ENCODE results near the gene AP1B1. TPM values are rescaled to one million over a fixed set of nuclear protein-coding genes. Genes with fewer than 3 reads are reported as not detected.

Gene AP1B1
- total and polyA plus RNA-seq, 2 experiments from 2014 or later, result 67.4 to 68.2 TPM

GRCh38 chr22:29341056-29341848 lies 47.1 kb downstream of the AP1B1 start:
- peaks cover 30% of the 10 kb centered on the region for H3K4me1 ChIP-seq (ENCODE audit: low read depth)
- no peaks in the 10 kb centered on the region for H3K27me3 ChIP-seq
- no peak for DNase-seq (ENCODE audit: low read depth in 1 of 2, low spot score in 1 of 2)
- no peak overlapping the region for H3K4me3 ChIP-seq
- H3K9me3 ChIP-seq (ENCODE audit: low read depth), result no peaks in the 10 kb centered on the region
- H3K36me3 ChIP-seq, result peaks cover 32% of the 10 kb centered on the region
- H3K27ac ChIP-seq, result peak overlapping the region; percentile 48
- TF ChIP-seq CTCF (IDR thresholded peaks at IDR 0.05; ENCODE audit: low read depth, low read length), result no peak

- no peak overlapping the region for H3K27ac ChIP-seq
- no peaks in the 10 kb centered on the region for H3K27me3 ChIP-seq
- H3K36me3 ChIP-seq, result peaks cover 30% of the 10 kb centered on the region
- no peak for TF ChIP-seq CTCF (IDR thresholded peaks at IDR 0.05; ENCODE audit: low read depth, low read length)
- no peak overlapping the region for H3K4me3 ChIP-seq
- no peak for DNase-seq (ENCODE audit: low read depth in 1 of 2, low spot score in 1 of 2)
- H3K4me1 ChIP-seq (ENCODE audit: low read depth), result peaks cover 30% of the 10 kb centered on the region
- no peaks in the 10 kb centered on the region for H3K9me3 ChIP-seq (ENCODE audit: low read depth)
These were observed 47.8 kb downstream of the AP1B1 start for GRCh38 chr22:29340566-29340965.

- H3K9me3 ChIP-seq (ENCODE audit: low read depth), result no peaks in the 10 kb centered on the region
- H3K27ac ChIP-seq, result no peak overlapping the region
- H3K36me3 ChIP-seq, result peaks cover 29% of the 10 kb centered on the region
- no peak for DNase-seq (ENCODE audit: low read depth in 1 of 2, low spot score in 1 of 2)
- peaks cover 30% of the 10 kb centered on the region for H3K4me1 ChIP-seq (ENCODE audit: low read depth)
- H3K4me3 ChIP-seq, result no peak overlapping the region
- no peaks in the 10 kb centered on the region for H3K27me3 ChIP-seq
- no peak for TF ChIP-seq CTCF (IDR thresholded peaks at IDR 0.05; ENCODE audit: low read depth, low read length)
These were observed 48.8 kb downstream of the AP1B1 start for GRCh38 chr22:29339381-29340235.

GRCh38 chr22:29338398-29338797 lies 50.0 kb downstream of the AP1B1 start:
- Histone ChIP-seq H3K9me3 (ENCODE audit: low read depth) (no peaks in the 10 kb centered on the region), H3K4me1 (ENCODE audit: low read depth) (peaks cover 20% of the 10 kb centered on the region), H3K27me3 (no peaks in the 10 kb centered on the region), H3K27ac (no peak overlapping the region), H3K4me3 (no peak overlapping the region), H3K36me3 (peaks cover 31% of the 10 kb centered on the region)
- DNase-seq (ENCODE audit: low read depth in 1 of 2, low spot score in 1 of 2), result no peak
- TF ChIP-seq CTCF (IDR thresholded peaks at IDR 0.05; ENCODE audit: low read depth, low read length), result no peak

GRCh38 chr22:29337631-29338284 lies 50.6 kb downstream of the AP1B1 start:
- Histone ChIP-seq H3K27ac (no peak overlapping the region), H3K36me3 (peaks cover 31% of the 10 kb centered on the region), H3K4me1 (ENCODE audit: low read depth) (peaks cover 14% of the 10 kb centered on the region), H3K9me3 (ENCODE audit: low read depth) (no peaks in the 10 kb centered on the region), H3K27me3 (no peaks in the 10 kb centered on the region), H3K4me3 (no peak overlapping the region)
- no peak for TF ChIP-seq CTCF (IDR thresholded peaks at IDR 0.05; ENCODE audit: low read depth, low read length)
- DNase-seq (ENCODE audit: low read depth in 1 of 2, low spot score in 1 of 2), result no peak
